KMS-11 (cell line): Measurements from ENCODE around the gene KRTAP26-1.

Experiments used
- H2AFZ ChIP-seq: fragments of 200-600 bp; sonication (generic); 2 replicates; pipeline ENCODE4 v1.6.1; 2016; ENCODE audit warnings: antibody characterized with exemption, mixed run types, low read depth
- H3K27ac ChIP-seq: fragments of 200-600 bp; sonication (generic); 2 replicates; pipeline ENCODE4 v1.6.1; 2016; ENCODE audit warnings: mild to moderate bottlenecking, mixed run types
- H3K27me3 ChIP-seq: fragments of 200-600 bp; sonication (generic); 2 replicates; pipeline ENCODE4 v1.6.1; 2017; ENCODE audit warnings: mild to moderate bottlenecking, low read depth, mixed run types, moderate library complexity; ENCODE audit not compliant: insufficient read depth
- H3K36me3 ChIP-seq: fragments of 200-600 bp; sonication (generic); 2 replicates; pipeline ENCODE4 v1.6.1; 2017; ENCODE audit warnings: mild to moderate bottlenecking, mixed run types; ENCODE audit not compliant: insufficient read depth
- H3K4me1 ChIP-seq: fragments of 200-600 bp; sonication (generic); 2 replicates; pipeline ENCODE4 v1.6.1; 2016; ENCODE audit warnings: mild to moderate bottlenecking, low read depth, mixed run types; ENCODE audit not compliant: poor library complexity, severe bottlenecking
- H3K4me2 ChIP-seq: fragments of 200-600 bp; sonication (generic); 2 replicates; pipeline ENCODE4 v1.7.0; 2016; ENCODE audit warnings: mild to moderate bottlenecking, mixed run types
- H3K4me3 ChIP-seq: fragments of 200-600 bp; sonication (generic); IDR thresholded peaks from 2 replicates; pipeline ENCODE4 v1.6.1; 2017; ENCODE audit warnings: low read depth, low read length, mixed read lengths; ENCODE audit not compliant: insufficient read depth
- H3K79me2 ChIP-seq: fragments of 200-600 bp; sonication (generic); 2 replicates; pipeline ENCODE4 v1.6.1; 2016; ENCODE audit warnings: low read depth, mixed run types; ENCODE audit not compliant: insufficient read depth
- H3K9ac ChIP-seq: fragments of 200-600 bp; sonication (generic); 2 replicates; pipeline ENCODE4 v1.6.1; 2016; ENCODE audit warnings: mild to moderate bottlenecking, mixed run types
- H4K20me1 ChIP-seq: fragments of 200-600 bp; sonication (generic); 2 replicates; pipeline ENCODE4 v1.6.1; 2016; ENCODE audit warnings: mild to moderate bottlenecking, mixed run types; ENCODE audit not compliant: insufficient read depth
- TF ChIP-seq, protein P1 (sequence below): fragments of 200-600 bp; sonication (generic); conservative IDR thresholded peaks from 2 replicates; pipeline ENCODE4 v1.6.1; 2017; ENCODE audit warnings: low read depth, mild to moderate bottlenecking, antibody characterized with exemption, low read length, moderate library complexity, mixed read lengths

KRTAP26-1 gene

GRCh38 chr21:30332681-30333080 lies 12.6 kb upstream of the KRTAP26-1 start:
- Histone ChIP-seq H3K4me3 (no peak overlapping the region), H2AFZ (no peak overlapping the region), H4K20me1 (no peaks in the 10 kb centered on the region), H3K27me3 (no peaks in the 10 kb centered on the region), H3K79me2 (no peaks in the 10 kb centered on the region), H3K4me2 (no peak overlapping the region), H3K36me3 (no peaks in the 10 kb centered on the region), H3K27ac (no peak overlapping the region), H3K9ac (no peak overlapping the region), H3K4me1 (no peaks in the 10 kb centered on the region)
- TF ChIP-seq, protein P1, sequence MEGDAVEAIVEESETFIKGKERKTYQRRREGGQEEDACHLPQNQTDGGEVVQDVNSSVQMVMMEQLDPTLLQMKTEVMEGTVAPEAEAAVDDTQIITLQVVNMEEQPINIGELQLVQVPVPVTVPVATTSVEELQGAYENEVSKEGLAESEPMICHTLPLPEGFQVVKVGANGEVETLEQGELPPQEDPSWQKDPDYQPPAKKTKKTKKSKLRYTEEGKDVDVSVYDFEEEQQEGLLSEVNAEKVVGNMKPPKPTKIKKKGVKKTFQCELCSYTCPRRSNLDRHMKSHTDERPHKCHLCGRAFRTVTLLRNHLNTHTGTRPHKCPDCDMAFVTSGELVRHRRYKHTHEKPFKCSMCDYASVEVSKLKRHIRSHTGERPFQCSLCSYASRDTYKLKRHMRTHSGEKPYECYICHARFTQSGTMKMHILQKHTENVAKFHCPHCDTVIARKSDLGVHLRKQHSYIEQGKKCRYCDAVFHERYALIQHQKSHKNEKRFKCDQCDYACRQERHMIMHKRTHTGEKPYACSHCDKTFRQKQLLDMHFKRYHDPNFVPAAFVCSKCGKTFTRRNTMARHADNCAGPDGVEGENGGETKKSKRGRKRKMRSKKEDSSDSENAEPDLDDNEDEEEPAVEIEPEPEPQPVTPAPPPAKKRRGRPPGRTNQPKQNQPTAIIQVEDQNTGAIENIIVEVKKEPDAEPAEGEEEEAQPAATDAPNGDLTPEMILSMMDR = no peak

DNA sequence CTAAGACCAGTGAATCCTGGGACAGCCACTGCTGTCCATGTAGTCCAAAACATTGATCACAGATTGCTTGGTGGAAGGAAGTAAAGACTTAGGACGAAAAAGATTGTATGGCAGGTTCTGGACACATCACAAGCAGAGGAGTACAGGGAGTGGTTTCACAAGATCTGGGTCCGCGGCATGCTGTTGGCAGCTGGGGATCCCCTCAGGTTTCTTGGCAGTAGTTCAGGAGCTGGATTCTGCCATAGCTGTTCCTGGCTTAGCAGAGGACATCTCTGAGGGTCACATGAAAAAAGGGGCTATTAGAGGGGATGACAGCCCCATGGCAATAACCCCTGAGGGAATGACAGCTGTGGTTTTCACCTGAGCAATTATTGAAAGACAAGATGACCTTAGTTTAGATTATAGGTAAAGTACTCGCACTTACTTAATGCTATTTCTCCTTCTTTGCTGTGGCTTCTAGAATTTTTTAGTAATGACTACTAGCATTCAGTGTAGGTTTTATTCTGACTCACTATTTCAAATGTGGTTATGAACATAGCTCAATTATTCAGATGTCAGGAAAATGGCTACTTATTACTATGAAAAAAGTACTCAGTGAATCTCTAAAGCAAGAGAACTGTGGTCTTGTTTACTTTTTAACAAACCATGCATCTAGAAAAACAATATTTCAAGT lies 9.2 kb upstream of the KRTAP26-1 start:
- Histone ChIP-seq H3K4me1 (no peaks in the 10 kb centered on the region), H3K27me3 (no peaks in the 10 kb centered on the region), H3K4me2 (no peak overlapping the region), H3K27ac (no peak overlapping the region), H3K36me3 (no peaks in the 10 kb centered on the region), H3K9ac (no peak overlapping the region), H3K4me3 (no peak overlapping the region), H3K79me2 (no peaks in the 10 kb centered on the region), H4K20me1 (no peaks in the 10 kb centered on the region), H2AFZ (no peak overlapping the region)
- TF ChIP-seq, protein P1 = no peak

- no peak overlapping the region for H3K27ac ChIP-seq
- no peak overlapping the region for H3K4me2 ChIP-seq
- H3K79me2 ChIP-seq = no peaks in the 10 kb centered on the region
- H3K4me3 ChIP-seq = no peak overlapping the region
- no peak overlapping the region for H2AFZ ChIP-seq
- H3K27me3 ChIP-seq = no peaks in the 10 kb centered on the region
- H3K36me3 ChIP-seq = no peaks in the 10 kb centered on the region
- H4K20me1 ChIP-seq = no peaks in the 10 kb centered on the region
- no peak overlapping the region for H3K9ac ChIP-seq
- H3K4me1 ChIP-seq = no peaks in the 10 kb centered on the region
- TF ChIP-seq, protein P1 = no peak
Measured at GRCh38 chr21:30326390-30326789, 6.3 kb upstream of the KRTAP26-1 start.

DNA sequence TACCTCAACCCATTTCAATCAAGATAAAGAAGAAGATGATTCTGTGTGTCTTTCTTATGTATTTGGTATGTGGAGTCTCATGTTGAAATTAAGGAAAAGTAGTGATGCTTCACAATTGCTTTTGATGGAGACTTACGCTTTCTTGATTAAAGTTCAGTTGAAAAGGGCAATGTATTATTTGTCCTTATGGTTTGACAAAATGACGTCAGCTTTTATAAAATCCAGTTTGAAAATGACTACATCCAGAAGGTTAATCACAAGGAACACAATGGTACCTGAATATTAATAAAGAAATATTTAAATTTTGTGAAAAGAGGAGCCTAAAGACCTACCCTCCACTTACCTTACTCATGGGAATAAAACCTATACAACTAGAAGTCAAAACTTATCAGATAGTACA lies 4.4 kb downstream of the KRTAP26-1 start:
- Histone ChIP-seq H3K4me3 (no peak overlapping the region), H3K4me2 (no peak overlapping the region), H3K27me3 (no peaks in the 10 kb centered on the region), H3K79me2 (no peaks in the 10 kb centered on the region), H3K36me3 (no peaks in the 10 kb centered on the region), H3K27ac (no peak overlapping the region), H3K4me1 (no peaks in the 10 kb centered on the region), H2AFZ (no peak overlapping the region), H3K9ac (no peak overlapping the region), H4K20me1 (no peaks in the 10 kb centered on the region)
- TF ChIP-seq, protein P1 = no peak
